BE2C (cell line): ENCODE results near the gene ETV6.

Experiments used
- DNase-seq: peaks from one replicate; pipeline ENCODE4 v3.0.0-alpha.2; 2020
- H3K27me3 ChIP-seq: fragments of 250-450 bp; sonication (Bioruptor Pico); 2 replicates; pipeline ENCODE4 v1.5.1; 2020; ENCODE audit warnings: mild to moderate bottlenecking
- H3K36me3 ChIP-seq: fragments of 250-450 bp; sonication (Bioruptor Pico); 2 replicates; pipeline ENCODE4 v1.5.1; 2020; ENCODE audit warnings: mild to moderate bottlenecking
- H3K4me1 ChIP-seq: fragments of 250-450 bp; sonication (Bioruptor Pico); 2 replicates; pipeline ENCODE4 v1.5.1; 2020
- H3K4me3 ChIP-seq: 2 replicates; pipeline ENCODE4 v1.5.1; 2011; ENCODE audit warnings: low read depth, low read length
- H3K9me3 ChIP-seq: fragments of 250-450 bp; sonication (Bioruptor Pico); 2 replicates; pipeline ENCODE4 v1.5.1; 2020
- CTCF ChIP-seq: IDR thresholded peaks from 2 replicates; pipeline ENCODE4 v1.5.1; 2012; ENCODE audit warnings: mild to moderate bottlenecking, low read depth, low read length

ETV6 gene

GRCh38 chr12:11654338-11654737, 4.9 kb downstream of the ETV6 start:
- no peak overlapping the region for H3K4me3 ChIP-seq
- H3K36me3 ChIP-seq: no peaks in the 10 kb centered on the region
- DNase-seq: no peak
- TF ChIP-seq CTCF: no peak
- H3K4me1 ChIP-seq: peaks cover 7% of the 10 kb centered on the region
- H3K9me3 ChIP-seq: no peaks in the 10 kb centered on the region
- H3K27me3 ChIP-seq: no peaks in the 10 kb centered on the region

GRCh38 chr12:11654802-11655201, 5.3 kb downstream of the ETV6 start:
- H3K4me1 ChIP-seq: peaks cover 7% of the 10 kb centered on the region
- H3K36me3 ChIP-seq: no peaks in the 10 kb centered on the region
- no peaks in the 10 kb centered on the region for H3K27me3 ChIP-seq
- no peak overlapping the region for H3K4me3 ChIP-seq
- TF ChIP-seq CTCF: no peak
- no peaks in the 10 kb centered on the region for H3K9me3 ChIP-seq
- no peak for DNase-seq

- peaks cover 7% of the 10 kb centered on the region for H3K4me1 ChIP-seq
- DNase-seq: no peak
- no peaks in the 10 kb centered on the region for H3K36me3 ChIP-seq
- H3K27me3 ChIP-seq: no peaks in the 10 kb centered on the region
- H3K4me3 ChIP-seq: no peak overlapping the region
- no peaks in the 10 kb centered on the region for H3K9me3 ChIP-seq
- TF ChIP-seq CTCF: no peak
These were observed 6.4 kb downstream of the ETV6 start for GRCh38 chr12:11655842-11656241.

GRCh38 chr12:11656550-11656949, 7.1 kb downstream of the ETV6 start:
- no peak for TF ChIP-seq CTCF
- Histone ChIP-seq H3K9me3 (no peaks in the 10 kb centered on the region), H3K27me3 (no peaks in the 10 kb centered on the region), H3K4me3 (no peak overlapping the region), H3K4me1 (peaks cover 6% of the 10 kb centered on the region), H3K36me3 (no peaks in the 10 kb centered on the region)
- no peak for DNase-seq

GRCh38 chr12:11657511-11657910, 8.0 kb downstream of the ETV6 start:
- H3K4me1 ChIP-seq: no peaks in the 10 kb centered on the region; the same call in 1 of the 2 replicates
- no peak for TF ChIP-seq CTCF

GRCh38 chr12:11658791-11659190, 9.3 kb downstream of the ETV6 start:
- no peak for DNase-seq
- Histone ChIP-seq H3K4me3 (no peak overlapping the region), H3K9me3 (no peaks in the 10 kb centered on the region), H3K36me3 (no peaks in the 10 kb centered on the region), H3K27me3 (no peaks in the 10 kb centered on the region), H3K4me1 (no peaks in the 10 kb centered on the region)
- no peak for TF ChIP-seq CTCF

More at GRCh38 chr12:11657511-11657910, 8.0 kb downstream of the ETV6 start:
- H3K27me3 ChIP-seq: no peaks in the 10 kb centered on the region
- no peak overlapping the region for H3K4me3 ChIP-seq
- no peaks in the 10 kb centered on the region for H3K36me3 ChIP-seq
- no peak for DNase-seq
- H3K9me3 ChIP-seq: no peaks in the 10 kb centered on the region
